ENCODE results near the gene RERE.

DNA sequence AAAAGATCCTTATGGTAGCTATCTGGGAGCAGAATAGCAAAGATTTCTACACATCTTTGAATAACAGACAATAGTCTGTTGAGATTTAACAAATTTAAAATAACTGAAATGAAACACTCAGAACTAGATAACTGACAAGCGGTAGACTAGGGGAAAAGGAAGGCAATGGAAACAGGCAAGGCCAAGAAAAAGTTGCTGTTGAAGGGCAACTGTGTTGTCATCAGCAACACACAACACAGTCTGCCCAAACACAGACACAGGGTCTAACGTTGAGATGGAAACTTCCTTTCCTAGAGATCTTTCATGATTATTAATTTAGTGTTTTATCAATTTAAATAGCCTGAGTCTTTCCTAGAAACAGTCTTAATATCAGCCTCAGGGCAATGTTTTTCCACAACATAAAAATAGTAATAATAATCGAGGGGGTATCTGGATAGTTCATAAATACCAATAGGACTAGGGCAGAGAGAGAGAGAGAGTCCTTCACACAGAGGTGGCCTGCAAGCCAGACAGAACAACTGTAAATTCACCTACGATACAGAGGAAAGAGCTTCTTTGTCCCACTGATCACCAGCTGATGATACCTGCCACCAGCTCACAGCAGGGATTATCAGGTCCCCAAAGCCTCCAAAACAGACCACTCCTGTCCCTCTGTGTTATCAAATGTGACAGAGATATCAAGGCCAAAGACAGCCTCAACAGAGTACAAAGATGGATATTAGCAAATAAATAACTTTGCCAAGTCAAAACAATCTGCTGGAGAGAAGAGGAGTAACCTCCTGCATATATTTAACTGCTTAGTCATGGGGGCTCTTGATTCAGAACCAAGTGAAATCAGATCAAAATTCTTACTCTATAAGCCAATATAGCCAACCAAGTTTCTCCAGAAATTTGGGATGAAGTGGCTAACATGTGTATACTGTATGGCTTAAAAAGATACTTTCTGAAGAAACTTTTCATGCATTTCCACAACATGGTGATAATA lies 254.3 kb downstream of the RERE start:
- TF ChIP-seq, protein P1, sequence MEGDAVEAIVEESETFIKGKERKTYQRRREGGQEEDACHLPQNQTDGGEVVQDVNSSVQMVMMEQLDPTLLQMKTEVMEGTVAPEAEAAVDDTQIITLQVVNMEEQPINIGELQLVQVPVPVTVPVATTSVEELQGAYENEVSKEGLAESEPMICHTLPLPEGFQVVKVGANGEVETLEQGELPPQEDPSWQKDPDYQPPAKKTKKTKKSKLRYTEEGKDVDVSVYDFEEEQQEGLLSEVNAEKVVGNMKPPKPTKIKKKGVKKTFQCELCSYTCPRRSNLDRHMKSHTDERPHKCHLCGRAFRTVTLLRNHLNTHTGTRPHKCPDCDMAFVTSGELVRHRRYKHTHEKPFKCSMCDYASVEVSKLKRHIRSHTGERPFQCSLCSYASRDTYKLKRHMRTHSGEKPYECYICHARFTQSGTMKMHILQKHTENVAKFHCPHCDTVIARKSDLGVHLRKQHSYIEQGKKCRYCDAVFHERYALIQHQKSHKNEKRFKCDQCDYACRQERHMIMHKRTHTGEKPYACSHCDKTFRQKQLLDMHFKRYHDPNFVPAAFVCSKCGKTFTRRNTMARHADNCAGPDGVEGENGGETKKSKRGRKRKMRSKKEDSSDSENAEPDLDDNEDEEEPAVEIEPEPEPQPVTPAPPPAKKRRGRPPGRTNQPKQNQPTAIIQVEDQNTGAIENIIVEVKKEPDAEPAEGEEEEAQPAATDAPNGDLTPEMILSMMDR (conservative IDR thresholded peaks at IDR 0.05; ENCODE audit: low read length): no peak
- no peak for TF ChIP-seq EZH2phosphoT487 (IDR thresholded peaks at IDR 0.05; ENCODE audit: borderline replicate concordance, low read depth, low read length)

Measured in OCI-LY7 (cell line).